H1 (cell line): ENCODE results near the gene CTNNA3. TPM values are rescaled to one million over a fixed set of nuclear protein-coding genes. Genes with fewer than 3 reads are reported as not detected.

ENCODE experiments used
- CTCF ChIA-PET: fragments of 300-600 bp; sonication (Branson Sonifier 250); formaldehyde crosslinking; loops from one replicate; lab custom pipeline; 2021; ENCODE audit not compliant: partially characterized antibody; lab: Charles Lee
- POLR2A ChIA-PET: fragments of 300-600 bp; sonication (Branson Sonifier 250); formaldehyde crosslinking; loops from one replicate; lab custom pipeline; 2021; ENCODE audit warnings: inconsistent platforms; ENCODE audit not compliant: partially characterized antibody; lab: Charles Lee
- DNase-seq, 2 experiments: peaks; one replicate each; pipeline versions ENCODE4 v3.0.0 to v3.0.0-alpha.2; 2010 to 2022; ENCODE audit warnings: low spot score in 2 of 2, low read depth in 1 of 2, mixed read lengths in 1 of 2
- FAIRE-seq: peaks from 2 replicates; lab custom pipeline; 2011; peaks lifted over from hg19 to GRCh38; lab: Jason Lieb, UNC
- H2AFZ ChIP-seq: 2 replicates; pipeline ENCODE4 v1.8.1; 2012; ENCODE audit warnings: low read length, inconsistent platforms
- H2AK5ac ChIP-seq: 2 replicates; pipeline ENCODE4 v1.6.1; 2013; ENCODE audit warnings: low read depth, low read length
- H2BK120ac ChIP-seq: replicated peaks from 2 replicates; pipeline ENCODE3; 2013; ENCODE audit warnings: low read depth, low read length, inconsistent platforms
- H2BK12ac ChIP-seq: 2 replicates; pipeline ENCODE4 v1.6.1; 2013; ENCODE audit warnings: low read depth, low read length
- H2BK15ac ChIP-seq: 2 replicates; pipeline ENCODE4 v1.6.1; 2013; ENCODE audit warnings: low read length
- H2BK20ac ChIP-seq: 2 replicates; pipeline ENCODE4 v1.6.1; 2013; ENCODE audit warnings: low read length
- H2BK5ac ChIP-seq: 2 replicates; pipeline ENCODE4 v1.6.1; 2013; ENCODE audit warnings: low read depth, low read length
- H3K14ac ChIP-seq: 2 replicates; pipeline ENCODE4 v1.6.1; 2013; ENCODE audit warnings: inconsistent platforms; ENCODE audit not compliant: insufficient read length
- H3K18ac ChIP-seq: 2 replicates; pipeline ENCODE4 v1.6.1; 2013; ENCODE audit warnings: low read length; ENCODE audit errors: extremely low read depth
- H3K23ac ChIP-seq: 2 replicates; pipeline ENCODE4 v1.6.1; 2013; ENCODE audit warnings: inconsistent platforms; ENCODE audit not compliant: insufficient read length
- H3K23me2 ChIP-seq: 2 replicates; pipeline ENCODE4 v1.6.1; 2013; ENCODE audit warnings: low read depth, low read length
- H3K27ac ChIP-seq: 2 replicates; pipeline ENCODE4 v1.6.1; 2011; ENCODE audit warnings: low read depth, low read length, inconsistent platforms
- H3K27me3 ChIP-seq, 4 experiments: replicated peaks in 1 of 4; 1 replicate in 1 of 4; 2 replicates in 3 of 4; pipeline versions ENCODE4 v1.6.1 to v1.8.1; 2011 to 2013; ENCODE audit warnings: low read length in 3 of 4, mild to moderate bottlenecking in 3 of 4, inconsistent platforms in 2 of 4, mixed read lengths in 2 of 4, moderate library complexity in 1 of 4; ENCODE audit not compliant: control insufficient read depth in 3 of 4, insufficient read depth in 3 of 4; ENCODE audit errors: extremely low read depth in 1 of 4
- H3K36me3 ChIP-seq, 4 experiments: 2 replicates each; pipeline versions ENCODE4 v1.6.1 to v1.8.1; 2011 to 2013; ENCODE audit warnings: mild to moderate bottlenecking in 4 of 4, low read length in 3 of 4, moderate library complexity in 2 of 4, control low read depth in 1 of 4, inconsistent platforms in 1 of 4; ENCODE audit not compliant: insufficient read depth in 4 of 4, control insufficient read depth in 2 of 4
- H3K4ac ChIP-seq: replicated peaks from 2 replicates; pipeline ENCODE3; 2013; ENCODE audit warnings: low read length, low read depth, mixed read lengths, inconsistent platforms; ENCODE audit not compliant: insufficient read length
- H3K4me1 ChIP-seq, 4 experiments: replicated peaks in 1 of 4; 1 replicate in 1 of 4; 2 replicates in 3 of 4; pipeline versions ENCODE4 v1.6.1 to v1.8.1; 2011 to 2013; ENCODE audit warnings: low read length in 3 of 4, inconsistent platforms in 2 of 4, mixed read lengths in 1 of 4; ENCODE audit not compliant: insufficient read depth in 4 of 4, control insufficient read depth in 3 of 4
- H3K4me2 ChIP-seq, 2 experiments: 2 replicates each; pipeline versions ENCODE4 v1.6.1 to v1.8.1; 2011 to 2013; ENCODE audit warnings: low read depth in 2 of 2, low read length in 2 of 2, control low read depth in 1 of 2, inconsistent platforms in 1 of 2, mild to moderate bottlenecking in 1 of 2; ENCODE audit not compliant: insufficient read depth in 1 of 2
- H3K4me3 ChIP-seq, 4 experiments: fragments of 200-600, 300-600 bp in 1 of 4; sonication (generic), shearing (Covaris generic), sonication (Bioruptor Twin) in 1 of 4; 2 replicates each; pipeline versions ENCODE4 v1.5.1 to v1.8.1; 2011 to 2016; ENCODE audit warnings: low read length in 4 of 4, low read depth in 3 of 4, control low read depth in 2 of 4, inconsistent platforms in 2 of 4, mild to moderate bottlenecking in 2 of 4, mixed read lengths in 1 of 4, moderate library complexity in 1 of 4; ENCODE audit not compliant: insufficient read depth in 2 of 4; ENCODE audit errors: extremely low read depth in 1 of 4
- H3K56ac ChIP-seq: replicated peaks from 2 replicates; pipeline ENCODE3; 2013; ENCODE audit warnings: low read depth, mild to moderate bottlenecking, mixed read lengths, low read length, inconsistent platforms; ENCODE audit not compliant: insufficient read length
- H3K79me1 ChIP-seq: 2 replicates; pipeline ENCODE4 v1.6.1; 2013; ENCODE audit warnings: low read depth, low read length, control low read depth
- H3K79me2 ChIP-seq, 2 experiments: 2 replicates each; pipeline versions ENCODE4 v1.6.1 to v1.8.1; 2012 to 2013; ENCODE audit warnings: low read length in 2 of 2, mild to moderate bottlenecking in 2 of 2, inconsistent platforms in 1 of 2; ENCODE audit not compliant: insufficient read depth in 2 of 2, control insufficient read depth in 1 of 2
- H3K9ac ChIP-seq, 4 experiments: replicated peaks in 1 of 4; 1 replicate in 1 of 4; 2 replicates in 3 of 4; pipeline versions ENCODE4 v1.6.1 to v1.8.1; 2011 to 2013; ENCODE audit warnings: low read depth in 3 of 4, low read length in 3 of 4, control low read depth in 2 of 4, mild to moderate bottlenecking in 2 of 4, moderate library complexity in 2 of 4, inconsistent platforms in 1 of 4; ENCODE audit errors: extremely low read depth in 1 of 4
- H3K9me3 ChIP-seq, 2 experiments: 2 replicates each; pipeline versions ENCODE4 v1.6.1 to v1.8.1; 2012 to 2013; ENCODE audit warnings: mild to moderate bottlenecking in 2 of 2, moderate library complexity in 2 of 2, control low read depth in 1 of 2, inconsistent platforms in 1 of 2, low read depth in 1 of 2, low read length in 1 of 2, mixed read lengths in 1 of 2; ENCODE audit not compliant: insufficient read depth in 2 of 2
- H4K20me1 ChIP-seq, 2 experiments: replicated peaks in 1 of 2; 2 replicates each; pipeline versions ENCODE3 to v1.8.1; 2011 to 2013; ENCODE audit warnings: inconsistent platforms in 2 of 2, low read length in 2 of 2, mild to moderate bottlenecking in 1 of 2; ENCODE audit not compliant: insufficient read depth in 2 of 2, control insufficient read depth in 1 of 2
- H4K5ac ChIP-seq: 2 replicates; pipeline ENCODE4 v1.6.1; 2013; ENCODE audit warnings: low read length, low read depth, mixed read lengths, inconsistent platforms; ENCODE audit not compliant: insufficient read length
- H4K8ac ChIP-seq: 2 replicates; pipeline ENCODE4 v1.8.0; 2013; ENCODE audit warnings: mild to moderate bottlenecking, moderate library complexity, low read length, inconsistent platforms; ENCODE audit not compliant: insufficient read depth; ENCODE audit errors: extremely low read depth
- H4K91ac ChIP-seq: replicated peaks from 2 replicates; pipeline ENCODE3; 2013; ENCODE audit warnings: low read length, mixed read lengths, inconsistent platforms; ENCODE audit not compliant: insufficient read length
- WGBS, 2 experiments: shearing (Covaris generic) in 1 of 2; methylation state at CpG; one replicate each; pipeline versions ENCODE4 v1.1.6 to v1.1.7; 2013 to 2015; ENCODE audit warnings: low lambda C conversion rate in 2 of 2, mixed read lengths in 2 of 2, inconsistent platforms in 1 of 2, low coverage in 1 of 2, missing lambda C conversion rate in 1 of 2; ENCODE audit not compliant: insufficient replicate concordance in 2 of 2, insufficient coverage in 1 of 2, insufficient read length in 1 of 2; ENCODE audit errors: extremely low coverage in 1 of 2, missing lambda C conversion rate in 1 of 2; 5-methylcytosine and 5-hydroxymethylcytosine counted together
- polyA plus RNA-seq, 7 experiments: library from polyadenylated mRNA; depleted of rRNA in 3 of 7; stranded (reverse) in 5 of 7; unstranded in 2 of 7; fragments of >200 nt in 5 of 7; fragments of 200-250 nt in 2 of 7; gene quantifications; 1 replicate in 5 of 7; 2 replicates in 1 of 7; 4 replicates in 1 of 7; pipeline versions ENCODE4 v1.2.1 to v1.2.3, GENCODE V29; 2011 to 2013; ENCODE audit warnings: missing spikeins in 2 of 7, mixed read lengths in 2 of 7
- total RNA-seq: library from RNA; stranded (reverse); fragmentation: NEBNext Ultra II Directional; extraction: Animal tissue kit (Norgen Biotek cat#: 25700); gene quantifications from 2 replicates; pipeline ENCODE4 v1.2.1, GENCODE V29; 2021

The CTNNA3 gene
- total and polyA plus RNA-seq, 2 of the 8 experiments (the other 6 are each of a cell fraction or from before 2014, with no cell fraction given), result 1.3 to 1.5 TPM

- no peaks in the 10 kb centered on the region for H3K23me2 ChIP-seq
- H3K4me3 ChIP-seq, result no peak overlapping the region
- no peak overlapping the region for H2BK5ac ChIP-seq
- H2BK12ac ChIP-seq, result no peak overlapping the region
- no peak overlapping the region for H3K14ac ChIP-seq
- no peak for DNase-seq
- H3K4ac ChIP-seq, result no peak overlapping the region
- no peak overlapping the region for H4K91ac ChIP-seq
- no peak overlapping the region for H2AFZ ChIP-seq
- no peaks in the 10 kb centered on the region for H3K79me1 ChIP-seq
- H3K79me2 ChIP-seq, result no peaks in the 10 kb centered on the region
- H3K36me3 ChIP-seq, result no peaks in the 10 kb centered on the region
- H3K27me3 ChIP-seq, result no peaks in the 10 kb centered on the region
- no peak overlapping the region for H3K56ac ChIP-seq
- no peak overlapping the region for H2AK5ac ChIP-seq
- H4K8ac ChIP-seq, result no peak overlapping the region
- H4K5ac ChIP-seq, result no peak overlapping the region
- H2BK15ac ChIP-seq, result no peak overlapping the region
- no peaks in the 10 kb centered on the region for H4K20me1 ChIP-seq
- ChIA-PET POLR2A (no interaction called here), CTCF (interaction anchor here (1.6 kb wide), 1 partner anchor 45 kb away, joined by 3 read pairs; no protein-coding TSS in a partner anchor)
- H3K23ac ChIP-seq, result no peak overlapping the region
- H2BK20ac ChIP-seq, result no peak overlapping the region
- no peak overlapping the region for H3K9ac ChIP-seq
- H3K4me2 ChIP-seq, result no peak overlapping the region
- no peak for FAIRE-seq
- no peak overlapping the region for H3K18ac ChIP-seq
- H3K27ac ChIP-seq, result no peak overlapping the region
- H3K4me1 ChIP-seq, result no peaks in the 10 kb centered on the region; a peak in 1 of 7 replicates
- 94% methylated on average over 3 of the region's 3 CpGs; no CpG with 5 or more reads in 1 of the 2 experiments for WGBS, 2 experiments
- no peaks in the 10 kb centered on the region for H3K9me3 ChIP-seq
- no peak overlapping the region for H2BK120ac ChIP-seq
These were observed 434.6 kb downstream of the CTNNA3 start for GRCh38 chr10:67261300-67261797.
